Midbrain (tissue), 1 donor: ENCODE results near the gene MGAM2.

Source experiments
- DNase-seq: peaks from one replicate; lab custom pipeline; 2025; lab: John Stamatoyannopoulos, UW

Gene MGAM2

DNA sequence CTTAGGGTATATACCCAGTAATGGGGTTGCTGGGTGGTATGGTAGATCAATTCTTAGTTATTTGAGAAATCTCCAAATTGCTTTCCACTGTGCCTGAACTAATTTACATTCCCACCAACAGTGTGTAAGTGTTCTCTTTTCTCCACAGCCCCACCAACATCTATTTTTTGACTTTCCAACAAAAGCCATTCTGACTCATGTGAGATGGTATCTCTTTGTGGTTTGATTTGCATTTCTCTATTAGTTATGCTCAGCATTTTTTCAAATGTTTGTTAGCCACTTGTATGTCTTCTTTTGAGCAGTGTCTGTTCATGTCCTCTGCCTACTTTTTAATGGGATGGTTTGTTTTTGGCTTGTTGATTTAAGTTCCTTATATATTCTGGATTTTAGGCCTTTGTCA, 66.4 kb downstream of the MGAM2 start:
- no peak for DNase-seq

DNA sequence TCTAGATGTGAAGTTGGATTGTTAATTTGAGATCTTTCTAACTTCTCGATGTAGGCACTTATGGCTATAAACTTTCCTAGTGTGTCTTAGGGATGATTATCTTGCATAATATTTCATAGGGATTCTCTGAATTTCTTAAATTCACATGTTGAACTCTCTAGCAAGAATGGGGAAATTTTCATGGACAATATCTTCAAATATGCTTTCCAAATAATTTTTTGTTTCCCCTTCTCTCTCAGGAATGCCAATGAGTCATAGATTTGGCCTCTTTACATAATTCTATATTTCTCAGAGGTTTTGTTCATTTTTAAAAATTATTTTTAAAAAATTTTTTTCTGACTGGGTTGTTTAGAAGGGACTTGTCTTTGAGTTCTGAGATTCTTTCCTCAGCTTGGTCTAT, 68.9 kb downstream of the MGAM2 start:
- no peak for DNase-seq

DNA sequence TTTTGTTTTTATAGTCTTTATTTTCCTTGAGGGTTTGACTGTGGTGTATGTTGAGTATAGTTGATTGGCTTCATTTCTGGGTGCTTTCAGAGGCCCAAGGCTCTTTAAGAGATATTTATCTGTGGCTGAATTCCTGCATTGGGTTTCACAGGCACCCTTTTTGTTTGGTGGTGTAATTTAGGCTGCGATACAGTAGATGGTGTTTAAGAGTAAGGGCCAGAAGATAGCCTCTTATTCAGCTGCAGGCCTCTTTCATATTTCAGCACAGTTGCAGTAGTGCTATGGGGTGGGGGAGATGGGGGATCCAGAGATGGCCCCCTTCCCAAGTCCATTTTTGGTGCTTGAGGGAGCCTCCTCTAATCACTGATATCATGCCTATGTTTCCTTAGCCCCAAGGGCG, 69.7 kb downstream of the MGAM2 start:
- DNase-seq: no peak

DNA sequence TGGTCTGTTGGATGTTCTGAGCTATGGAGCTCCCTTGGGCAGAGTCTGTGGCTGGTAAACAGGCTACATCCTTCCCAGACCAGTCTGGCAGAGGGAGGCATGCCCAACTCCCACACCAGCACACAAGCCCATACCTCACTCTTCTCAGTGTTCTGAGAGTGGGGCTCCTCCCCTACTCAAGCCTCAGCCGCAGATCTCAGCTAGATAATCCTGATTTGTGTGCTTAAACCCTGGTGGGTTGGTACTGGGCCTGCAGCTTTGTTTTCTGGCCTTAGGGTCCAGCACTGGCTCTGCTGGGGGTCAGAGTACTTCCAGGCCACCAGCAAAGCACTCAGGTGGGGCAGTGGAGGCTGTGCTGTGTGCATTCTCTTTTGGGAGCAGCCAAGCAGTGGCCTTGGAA, 70.4 kb downstream of the MGAM2 start:
- DNase-seq: no peak

DNA sequence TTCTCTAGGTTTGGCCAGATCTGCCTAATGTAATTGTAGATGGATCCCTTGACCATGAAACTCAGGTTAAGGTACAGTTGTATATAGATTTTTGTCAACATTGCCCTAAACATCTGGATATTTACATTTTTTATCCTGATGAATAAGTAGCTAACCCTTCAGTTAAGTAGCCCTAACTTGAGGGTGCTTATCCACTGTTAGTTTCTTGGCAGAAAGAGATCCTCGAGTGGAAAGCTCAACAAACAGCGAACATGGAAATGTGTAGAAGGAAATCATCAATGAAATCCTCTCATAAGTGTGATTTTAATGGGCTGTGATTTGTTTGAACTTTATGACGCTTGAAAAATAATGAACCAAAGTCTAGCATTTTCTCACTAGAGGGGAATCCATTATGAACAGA, 73.6 kb downstream of the MGAM2 start:
- no peak for DNase-seq

DNA sequence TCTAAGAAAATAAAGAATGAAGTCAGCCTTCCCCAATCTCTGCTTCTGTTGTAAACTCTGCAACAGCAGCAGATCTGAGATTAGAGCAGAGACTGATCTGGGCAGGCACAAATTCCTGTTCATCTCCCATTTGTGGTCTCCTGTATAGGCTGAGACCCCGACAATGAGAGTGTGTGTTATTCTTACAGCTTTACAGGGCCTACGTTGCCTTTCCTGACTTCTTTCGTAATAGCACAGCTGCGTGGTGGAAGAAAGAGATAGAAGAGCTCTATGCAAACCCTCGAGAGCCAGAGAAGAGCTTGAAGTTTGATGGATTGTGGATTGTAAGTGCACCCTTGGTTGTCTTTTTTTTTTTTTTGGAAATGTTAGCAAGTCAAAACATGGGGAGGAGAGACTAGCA, 74.3 kb downstream of the MGAM2 start:
- no peak for DNase-seq

DNA sequence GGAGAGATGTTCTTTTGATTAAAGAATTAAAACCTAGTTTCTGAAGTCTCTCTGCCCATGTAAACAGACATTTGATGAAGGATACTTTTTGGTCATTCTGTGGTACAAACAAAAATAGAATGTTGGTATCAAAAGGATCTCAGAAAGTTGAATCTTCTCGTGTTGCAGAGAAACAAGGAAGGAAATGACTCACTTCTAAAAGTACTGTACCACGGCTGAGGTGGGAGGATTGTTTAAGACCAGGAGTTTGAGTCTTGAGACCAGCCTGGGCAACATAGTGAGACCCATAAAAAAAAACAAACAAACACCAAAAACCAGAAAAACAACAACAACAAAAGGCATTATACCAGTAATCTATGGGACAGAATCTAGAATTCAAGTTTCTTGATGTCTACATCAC, 76.6 kb downstream of the MGAM2 start:
- no peak for DNase-seq

DNA sequence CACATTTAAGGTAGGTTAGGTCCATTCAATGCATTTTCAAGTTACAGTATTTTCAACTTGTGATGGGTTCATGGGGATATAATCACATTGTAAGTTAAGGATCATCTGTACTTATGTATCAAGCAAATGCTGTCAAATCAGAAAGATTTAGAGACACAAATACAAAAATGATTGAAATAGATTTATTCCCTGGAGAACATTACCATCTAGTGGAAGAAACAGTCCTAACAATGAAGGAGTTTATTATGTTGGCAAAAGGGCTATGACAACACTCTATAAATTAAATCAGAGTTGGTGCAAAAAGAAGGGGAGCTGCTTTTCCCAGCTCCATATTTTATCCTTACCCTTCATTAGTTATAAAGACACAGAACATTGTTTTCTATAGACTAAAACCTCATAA, 77.3 kb downstream of the MGAM2 start:
- DNase-seq: peak; percentile 4

DNA sequence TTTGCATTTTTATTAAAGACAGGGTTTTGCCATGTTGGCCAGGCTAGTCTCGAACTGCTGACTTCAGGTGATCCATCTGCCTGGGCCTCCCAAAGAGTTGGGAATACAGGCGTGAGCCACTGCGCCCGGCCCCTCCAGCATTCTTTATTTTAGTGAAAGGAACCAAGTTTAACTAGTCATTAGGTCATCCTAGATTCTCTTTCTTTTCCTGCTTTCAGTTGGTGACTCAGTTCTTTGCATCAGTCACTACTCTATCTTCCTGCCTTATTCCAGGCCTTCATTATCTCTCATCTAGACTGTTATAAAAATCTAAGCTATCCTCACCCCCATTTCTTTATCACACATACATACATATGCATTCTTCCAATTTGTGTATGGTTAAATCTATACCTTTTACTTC, 82.7 kb downstream of the MGAM2 start:
- DNase-seq: no peak

DNA sequence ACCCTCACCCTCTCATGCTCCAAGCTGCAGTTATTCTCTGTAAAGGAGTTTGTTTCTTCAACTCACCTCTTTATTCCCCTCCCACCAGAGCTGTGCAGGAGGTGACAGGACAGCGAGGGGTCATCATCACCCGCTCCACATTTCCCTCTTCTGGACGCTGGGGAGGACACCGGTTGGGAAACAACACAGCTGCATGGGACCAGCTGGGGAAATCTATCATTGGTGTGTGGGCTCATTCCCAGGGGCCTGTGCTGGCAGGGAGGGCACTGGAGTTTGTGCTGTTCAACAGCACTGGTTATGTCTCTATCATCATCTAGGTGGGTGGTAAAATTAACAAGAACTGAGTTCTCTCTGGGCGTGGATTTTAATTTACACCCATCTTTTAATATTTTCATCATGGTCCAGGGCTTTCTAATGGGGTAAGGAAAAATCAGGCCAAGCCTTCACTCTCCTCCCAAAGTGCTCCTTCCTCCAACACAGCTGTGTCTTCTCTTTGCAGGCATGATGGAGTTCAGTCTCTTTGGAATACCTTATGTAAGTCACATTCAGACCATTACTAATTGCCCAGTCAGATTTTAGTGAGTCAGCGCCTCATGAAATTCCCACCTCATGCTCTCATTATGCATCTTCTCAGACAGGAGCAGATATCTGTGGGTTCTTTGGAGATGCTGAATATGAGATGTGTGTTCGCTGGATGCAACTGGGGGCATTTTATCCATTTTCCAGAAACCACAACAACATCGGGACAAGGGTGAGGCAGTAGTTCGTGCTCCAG, 84.7 kb downstream of the MGAM2 start:
- no peak for DNase-seq

DNA sequence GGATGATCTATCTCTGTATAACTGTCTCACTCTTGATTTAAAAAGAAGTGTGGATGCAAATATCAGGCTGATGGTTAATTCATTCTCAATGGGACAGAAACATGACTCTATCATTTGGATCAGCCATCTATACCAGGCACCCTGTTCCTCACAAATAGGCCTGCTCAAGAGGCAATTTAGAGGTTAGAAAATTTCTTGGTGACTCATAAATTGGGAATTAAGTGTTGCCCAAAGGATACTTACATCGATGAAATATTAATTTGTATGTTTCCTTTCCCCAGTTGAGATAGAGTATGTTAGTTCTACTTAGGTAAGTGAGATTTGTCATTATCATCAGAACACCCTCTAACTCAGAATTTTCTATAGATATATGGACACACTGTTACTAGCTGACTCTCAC, 88.7 kb downstream of the MGAM2 start:
- no peak for DNase-seq

DNA sequence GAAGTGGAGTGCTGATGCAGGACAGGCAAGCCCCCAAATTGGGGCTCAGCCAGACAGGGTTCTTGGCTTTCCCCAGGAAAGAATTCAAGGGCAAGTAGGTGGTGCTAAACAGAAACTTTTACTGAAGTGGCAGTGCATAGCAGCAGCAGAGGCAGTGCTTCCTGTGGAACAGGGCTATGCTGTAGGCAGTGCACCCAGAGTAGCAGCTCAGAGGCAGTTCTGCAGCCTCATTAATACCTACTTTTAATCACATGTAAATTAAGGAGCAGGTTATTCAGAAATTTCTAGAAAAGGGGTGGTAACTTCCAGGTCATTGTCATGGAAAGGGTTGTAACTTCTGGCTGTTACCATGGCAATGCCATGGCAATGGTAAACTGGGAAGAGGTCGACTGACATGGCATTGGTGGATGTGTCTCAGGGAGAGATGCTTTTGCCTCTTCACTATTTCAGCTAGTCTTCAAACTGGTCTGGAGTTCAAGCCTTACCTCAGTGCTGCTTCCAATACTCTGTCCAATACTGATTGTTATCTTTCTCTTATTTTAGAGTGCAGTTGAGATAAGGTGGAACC, 117.1 kb downstream of the MGAM2 start:
- DNase-seq: no peak

DNA sequence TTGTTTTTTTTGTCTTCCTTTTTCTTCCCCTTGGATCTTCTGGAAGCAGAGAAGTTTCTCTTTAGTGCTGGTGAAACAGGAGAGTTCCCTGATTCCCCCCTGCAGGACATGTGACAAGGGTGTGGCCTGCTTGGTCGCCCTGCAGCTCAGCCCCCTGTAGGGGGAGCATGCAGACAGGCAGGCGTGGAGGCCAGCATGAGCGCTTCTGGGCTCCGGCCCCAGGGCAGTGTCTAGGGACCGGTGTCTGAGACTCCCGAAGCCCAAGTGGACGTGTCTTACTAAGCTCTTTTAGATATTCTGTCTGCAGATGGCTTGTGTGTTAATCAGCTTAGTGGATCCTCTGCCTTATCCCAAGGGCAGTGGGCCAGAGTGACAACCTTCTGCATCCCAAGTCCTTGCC, 120.2 kb downstream of the MGAM2 start:
- no peak for DNase-seq

DNA sequence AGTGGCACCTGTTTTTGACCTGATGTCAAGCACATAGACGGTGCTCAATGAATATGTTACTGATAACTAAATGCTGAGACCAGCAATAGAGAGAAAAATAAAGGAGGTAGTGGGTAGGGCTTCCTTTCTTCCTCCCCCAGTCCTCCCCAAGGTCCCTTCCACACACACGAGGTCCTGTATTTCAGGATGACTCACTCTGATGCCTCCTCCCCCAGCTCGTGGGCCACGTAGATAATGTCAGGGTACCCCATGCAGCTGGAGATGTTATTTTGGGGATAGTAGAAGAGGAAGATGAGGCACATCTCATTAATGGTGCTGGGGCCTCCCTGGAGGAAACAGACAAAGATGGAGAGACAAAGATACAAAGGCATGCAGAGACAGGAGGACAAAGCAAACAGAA, 129.0 kb downstream of the MGAM2 start:
- no peak for DNase-seq

DNA sequence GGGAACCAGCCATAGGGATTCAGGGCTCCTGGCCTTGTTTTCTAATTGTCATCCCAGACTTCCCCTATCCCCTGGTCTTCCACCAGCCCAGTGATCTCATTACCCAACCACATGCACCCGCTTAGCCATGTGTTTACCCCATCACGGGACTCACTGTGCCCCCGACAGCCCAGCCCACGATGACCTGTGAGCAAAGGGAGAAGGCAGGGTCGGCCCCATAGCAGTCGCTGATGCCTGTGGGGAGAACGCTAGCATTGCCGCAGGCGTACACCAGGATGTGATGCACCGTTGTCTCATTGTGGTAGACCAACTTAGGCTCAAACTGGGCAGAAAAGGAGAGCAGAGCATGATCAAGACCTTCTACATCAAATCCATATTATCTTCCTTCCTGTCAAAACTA, 132.3 kb downstream of the MGAM2 start:
- no peak for DNase-seq

DNA sequence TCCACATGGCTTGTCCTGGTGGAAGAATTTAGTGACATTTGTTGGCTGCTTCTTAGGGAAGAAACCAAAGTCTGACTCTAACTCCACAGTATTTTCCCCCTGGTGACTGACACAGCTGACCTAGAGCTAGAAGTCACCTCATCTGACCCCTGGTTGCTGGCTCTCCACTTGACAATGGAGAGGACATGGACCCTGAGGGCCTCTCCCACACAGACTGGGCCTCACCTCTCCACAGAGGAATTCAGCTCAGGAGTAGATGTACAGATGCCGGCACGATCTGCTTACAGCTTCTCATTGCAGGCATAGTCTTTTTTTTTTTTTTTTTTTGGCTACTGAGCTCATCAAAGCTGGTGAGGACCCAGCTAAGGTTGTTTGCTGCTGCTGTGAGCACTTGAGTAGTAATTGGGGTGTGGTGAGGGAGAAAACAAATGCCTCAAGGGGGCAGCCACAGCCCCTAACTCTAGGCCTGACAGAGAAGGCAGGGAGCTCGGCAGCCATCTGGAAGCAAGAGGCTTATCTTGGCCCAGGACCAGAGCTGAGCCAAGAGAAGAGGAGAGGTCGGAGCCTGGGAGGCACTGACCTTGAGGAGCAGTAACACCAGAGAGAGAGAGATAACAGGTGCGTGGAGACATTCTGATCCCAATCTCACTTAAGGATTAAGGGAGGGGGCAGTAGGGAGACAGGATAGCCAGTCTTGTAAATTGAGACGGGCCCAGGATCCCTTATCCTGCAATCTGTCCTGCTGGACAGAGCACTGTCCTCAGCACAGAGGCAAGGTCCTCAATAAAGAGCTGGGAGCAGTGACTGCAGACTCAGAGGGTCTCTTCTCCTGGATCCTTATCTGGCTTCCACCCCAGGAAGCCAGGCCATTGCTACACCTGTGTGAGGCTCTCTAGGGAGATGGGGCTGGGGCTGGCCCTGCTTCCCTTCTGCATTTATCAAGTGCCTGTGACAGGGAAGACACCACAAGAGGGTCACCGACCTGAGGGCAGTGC, 136.9 kb downstream of the MGAM2 start:
- no peak for DNase-seq

DNA sequence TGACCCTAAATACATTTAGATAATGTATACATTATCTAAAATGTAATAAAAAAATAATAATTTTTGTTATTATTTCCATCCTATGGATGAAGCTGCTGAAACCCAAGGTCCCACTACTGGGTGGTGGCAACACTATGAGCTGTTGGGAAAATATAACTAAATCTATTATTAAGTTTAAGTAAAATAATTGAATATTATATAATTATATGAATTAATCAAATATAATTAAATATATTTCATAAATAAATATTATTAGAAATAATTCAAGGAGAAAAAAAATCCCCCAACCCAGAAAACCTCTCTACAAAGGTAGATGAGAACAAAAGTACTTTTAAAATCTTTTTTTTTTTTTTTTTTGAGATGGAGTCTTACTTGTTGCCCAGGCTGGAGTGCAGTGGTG, 138.4 kb downstream of the MGAM2 start:
- DNase-seq: no peak

DNA sequence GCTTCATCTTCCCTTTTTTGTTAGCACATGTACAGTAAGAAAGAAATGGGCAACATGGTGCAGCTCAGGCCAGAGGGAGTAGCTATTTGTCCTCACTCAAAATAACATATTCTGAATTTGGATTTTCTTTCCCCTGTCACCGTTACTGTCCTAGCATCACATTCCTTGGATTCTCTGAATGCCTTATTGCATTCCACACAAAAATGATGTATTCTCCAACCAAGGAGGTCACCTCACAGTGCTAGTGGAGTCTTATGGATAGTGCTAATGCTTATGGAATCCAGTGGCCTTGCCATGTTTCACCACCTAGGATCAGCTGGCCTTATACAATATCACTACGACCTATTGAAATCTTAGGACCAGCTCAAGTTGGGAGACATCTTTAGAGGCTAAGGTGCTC, 139.2 kb downstream of the MGAM2 start:
- DNase-seq: no peak

DNA sequence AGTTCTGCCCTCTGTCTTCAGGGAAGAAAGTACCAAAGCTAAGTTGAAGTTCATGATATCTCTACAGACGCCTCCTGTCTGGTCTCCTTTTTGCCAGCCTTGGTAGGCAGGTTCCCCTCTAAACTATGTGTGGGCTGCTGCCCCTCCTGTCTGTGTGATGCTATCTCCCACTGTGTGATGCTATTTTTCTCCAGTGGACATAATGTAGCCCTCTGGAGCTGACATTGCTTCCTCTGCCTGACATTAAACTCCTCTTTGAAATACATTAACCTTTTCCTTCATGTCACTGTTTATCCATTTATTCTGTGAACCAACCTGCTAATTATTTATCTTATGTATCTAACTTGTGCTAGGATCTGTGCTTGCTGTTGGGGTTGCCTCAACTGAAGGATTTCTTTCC, 146.4 kb downstream of the MGAM2 start, which contains the start of gene PRSS58:
Gene PRSS58 (minus strand): TSS at position 101 of the 400 bp plus-strand sequence. CDS start 351 bp downstream, outside the sequence.
- DNase-seq: no peak

DNA sequence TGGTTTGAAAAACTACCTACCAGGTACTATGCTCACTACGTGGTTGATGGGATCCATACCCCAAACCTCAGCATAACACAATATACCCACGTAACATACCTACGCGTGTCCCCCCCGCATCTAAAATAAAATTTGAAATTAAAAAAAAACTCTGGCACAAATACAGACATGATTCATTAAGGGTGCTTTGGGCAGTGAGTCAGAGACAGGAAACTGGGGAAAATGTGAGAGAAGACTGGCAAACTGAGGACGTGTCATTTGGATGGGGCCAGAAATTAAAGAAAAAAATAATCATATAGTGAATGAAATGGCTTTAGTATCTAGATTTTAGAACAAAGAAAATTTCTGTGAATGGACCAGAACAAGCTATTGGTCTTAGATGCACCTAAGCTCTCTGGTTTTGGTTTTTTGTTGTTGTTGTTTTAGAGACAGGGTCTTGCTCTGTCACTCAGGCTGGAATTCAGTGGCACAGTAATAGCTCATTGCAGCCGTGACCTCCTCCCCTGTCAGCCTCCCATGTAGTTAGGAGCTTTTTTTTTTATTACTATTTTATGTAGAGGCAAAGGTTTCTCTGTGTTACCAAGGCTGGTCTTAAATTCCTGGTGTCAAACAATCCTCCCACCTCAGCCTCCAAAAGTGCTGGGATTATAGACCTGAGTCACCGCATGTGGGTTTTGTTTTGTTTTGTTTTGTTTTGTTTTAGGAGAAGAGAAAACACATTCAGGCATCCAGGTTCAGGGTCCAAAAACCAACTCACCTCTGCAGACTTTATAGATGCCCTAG, 152.3 kb downstream of the MGAM2 start:
- DNase-seq: no peak
